ENCODE data around the gene PARPBP.

DNA sequence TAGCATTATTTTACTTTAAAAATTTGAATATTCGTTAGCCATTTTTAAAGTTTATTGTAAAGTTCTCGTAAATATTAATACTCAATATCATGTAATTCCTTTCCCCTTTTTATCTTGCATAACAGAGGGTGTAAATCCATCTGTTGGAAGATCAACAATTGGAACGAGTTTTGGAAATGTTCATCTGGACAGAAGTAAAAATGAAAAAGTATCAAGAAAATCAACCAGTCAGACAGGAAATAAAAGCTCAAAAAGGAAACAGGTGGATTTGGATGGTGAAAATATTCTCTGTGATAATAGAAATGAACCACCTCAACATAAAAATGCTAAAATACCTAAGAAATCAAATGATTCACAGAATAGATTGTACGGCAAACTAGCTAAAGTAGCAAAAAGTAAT lies 75.8 kb downstream of the PARPBP start:
- TF ChIP-seq POLR2AphosphoS5 (IDR thresholded peaks at IDR 0.05; ENCODE audit: low read depth) (no peak), EZH2 (IDR thresholded peaks at IDR 0.05; ENCODE audit: low read depth, unreplicated experiment) (no peak), EZH2phosphoT487 (IDR thresholded peaks at IDR 0.05; ENCODE audit: unreplicated experiment) (no peak), NANOG (IDR thresholded peaks at IDR 0.05; ENCODE audit: borderline replicate concordance) (no peak), CREB1 (CRISPR knock-in tag; IDR thresholded peaks at IDR 0.05; ENCODE audit: low read depth) (no peak), JUNB (IDR thresholded peaks at IDR 0.05; ENCODE audit: unreplicated experiment) (no peak), ZNF114 (CRISPR knock-in tag; IDR thresholded peaks at IDR 0.05) (no peak)
- TF ChIP-seq, protein P1, sequence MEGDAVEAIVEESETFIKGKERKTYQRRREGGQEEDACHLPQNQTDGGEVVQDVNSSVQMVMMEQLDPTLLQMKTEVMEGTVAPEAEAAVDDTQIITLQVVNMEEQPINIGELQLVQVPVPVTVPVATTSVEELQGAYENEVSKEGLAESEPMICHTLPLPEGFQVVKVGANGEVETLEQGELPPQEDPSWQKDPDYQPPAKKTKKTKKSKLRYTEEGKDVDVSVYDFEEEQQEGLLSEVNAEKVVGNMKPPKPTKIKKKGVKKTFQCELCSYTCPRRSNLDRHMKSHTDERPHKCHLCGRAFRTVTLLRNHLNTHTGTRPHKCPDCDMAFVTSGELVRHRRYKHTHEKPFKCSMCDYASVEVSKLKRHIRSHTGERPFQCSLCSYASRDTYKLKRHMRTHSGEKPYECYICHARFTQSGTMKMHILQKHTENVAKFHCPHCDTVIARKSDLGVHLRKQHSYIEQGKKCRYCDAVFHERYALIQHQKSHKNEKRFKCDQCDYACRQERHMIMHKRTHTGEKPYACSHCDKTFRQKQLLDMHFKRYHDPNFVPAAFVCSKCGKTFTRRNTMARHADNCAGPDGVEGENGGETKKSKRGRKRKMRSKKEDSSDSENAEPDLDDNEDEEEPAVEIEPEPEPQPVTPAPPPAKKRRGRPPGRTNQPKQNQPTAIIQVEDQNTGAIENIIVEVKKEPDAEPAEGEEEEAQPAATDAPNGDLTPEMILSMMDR (conservative IDR thresholded peaks at IDR 0.05; ENCODE audit: low read depth in 2 of 2), result no peak
- TF ChIP-seq, protein P2, sequence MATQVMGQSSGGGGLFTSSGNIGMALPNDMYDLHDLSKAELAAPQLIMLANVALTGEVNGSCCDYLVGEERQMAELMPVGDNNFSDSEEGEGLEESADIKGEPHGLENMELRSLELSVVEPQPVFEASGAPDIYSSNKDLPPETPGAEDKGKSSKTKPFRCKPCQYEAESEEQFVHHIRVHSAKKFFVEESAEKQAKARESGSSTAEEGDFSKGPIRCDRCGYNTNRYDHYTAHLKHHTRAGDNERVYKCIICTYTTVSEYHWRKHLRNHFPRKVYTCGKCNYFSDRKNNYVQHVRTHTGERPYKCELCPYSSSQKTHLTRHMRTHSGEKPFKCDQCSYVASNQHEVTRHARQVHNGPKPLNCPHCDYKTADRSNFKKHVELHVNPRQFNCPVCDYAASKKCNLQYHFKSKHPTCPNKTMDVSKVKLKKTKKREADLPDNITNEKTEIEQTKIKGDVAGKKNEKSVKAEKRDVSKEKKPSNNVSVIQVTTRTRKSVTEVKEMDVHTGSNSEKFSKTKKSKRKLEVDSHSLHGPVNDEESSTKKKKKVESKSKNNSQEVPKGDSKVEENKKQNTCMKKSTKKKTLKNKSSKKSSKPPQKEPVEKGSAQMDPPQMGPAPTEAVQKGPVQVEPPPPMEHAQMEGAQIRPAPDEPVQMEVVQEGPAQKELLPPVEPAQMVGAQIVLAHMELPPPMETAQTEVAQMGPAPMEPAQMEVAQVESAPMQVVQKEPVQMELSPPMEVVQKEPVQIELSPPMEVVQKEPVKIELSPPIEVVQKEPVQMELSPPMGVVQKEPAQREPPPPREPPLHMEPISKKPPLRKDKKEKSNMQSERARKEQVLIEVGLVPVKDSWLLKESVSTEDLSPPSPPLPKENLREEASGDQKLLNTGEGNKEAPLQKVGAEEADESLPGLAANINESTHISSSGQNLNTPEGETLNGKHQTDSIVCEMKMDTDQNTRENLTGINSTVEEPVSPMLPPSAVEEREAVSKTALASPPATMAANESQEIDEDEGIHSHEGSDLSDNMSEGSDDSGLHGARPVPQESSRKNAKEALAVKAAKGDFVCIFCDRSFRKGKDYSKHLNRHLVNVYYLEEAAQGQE (IDR thresholded peaks at IDR 0.05; ENCODE audit: unreplicated experiment), result no peak

Data from GM23338 (cell line).